GM19455 (cell line): ENCODE measurements around the gene NAGS.
"Not testable (repeated sequence)": the region's sequence is repeated elsewhere in the genome, so short reads cannot be mapped to it uniquely, and the experiment has no call there.

ENCODE experiments used
- ATAC-seq: cut with Tn5 transposase; IDR thresholded peaks from one replicate; pipeline ENCODE4 v1.9.1; 2021; ENCODE audit not compliant: unreplicated experiment

Gene NAGS

GRCh38 chr17:44004077-44004760, at the start of gene NAGS:
TSS of gene NAGS (plus strand) at chr17:44004622. CDS start at chr17:44004664, 42 bp downstream.
- ATAC-seq: no peak

- no peak for ATAC-seq
Observed at GRCh38 chr17:43956222-43956621, 48.2 kb upstream of the NAGS start.

GRCh38 chr17:43958748-43959352, 45.6 kb upstream of the NAGS start:
- no peak for ATAC-seq

GRCh38 chr17:43961292-43961691, 43.1 kb upstream of the NAGS start:
- not testable (repeated sequence) for ATAC-seq

GRCh38 chr17:43961954-43962353, 42.5 kb upstream of the NAGS start:
- ATAC-seq: no peak

DNA sequence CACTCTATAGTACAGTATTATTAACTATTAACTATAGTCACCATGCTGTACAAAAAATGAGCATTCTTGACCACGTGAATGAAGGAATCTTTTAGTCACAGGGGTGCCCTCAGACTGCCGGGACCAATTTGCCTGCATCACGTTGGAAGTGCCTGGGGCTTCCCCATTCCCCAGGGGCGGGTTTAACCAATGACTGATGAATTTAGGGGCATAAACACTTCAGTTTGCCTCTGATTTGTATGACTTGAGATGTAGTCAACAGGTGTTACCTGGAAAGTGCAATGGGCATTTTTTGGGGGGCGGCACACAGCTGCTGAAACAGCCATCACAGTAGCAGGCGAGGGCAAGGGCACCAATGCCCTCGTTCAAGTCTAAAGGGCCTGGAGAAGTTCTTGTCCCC, 41.9 kb upstream of the NAGS start:
- no peak for ATAC-seq

- ATAC-seq: no peak
Observed at GRCh38 chr17:43966276-43966675, 38.1 kb upstream of the NAGS start.

GRCh38 chr17:43967251-43967875, 37.1 kb upstream of the NAGS start:
- no peak for ATAC-seq

- no peak for ATAC-seq
Observed at GRCh38 chr17:43970366-43970765, 34.1 kb upstream of the NAGS start.

DNA sequence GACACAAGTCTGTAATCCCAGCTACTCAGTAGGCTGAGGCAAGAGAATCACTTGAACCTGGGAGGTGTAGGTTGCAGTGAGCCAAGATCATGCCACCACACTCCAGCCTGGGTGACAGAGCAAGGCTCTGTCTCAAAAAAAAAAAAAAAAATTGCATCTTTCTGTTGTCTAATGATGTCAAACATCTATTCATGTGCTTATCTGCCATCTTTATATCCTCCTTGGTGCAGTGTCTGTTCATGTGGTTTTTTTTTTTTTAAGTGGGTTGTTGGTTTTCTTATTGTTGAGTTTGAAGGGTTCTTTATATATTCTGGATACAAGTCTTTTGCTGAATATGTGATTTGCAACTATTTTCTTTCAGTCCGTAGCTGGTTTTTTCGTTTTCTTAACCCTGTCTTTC, 33.0 kb upstream of the NAGS start:
- ATAC-seq: not testable (repeated sequence)

- ATAC-seq: not testable (repeated sequence)
Observed at GRCh38 chr17:43972444-43973212, 31.8 kb upstream of the NAGS start.

GRCh38 chr17:43974382-43975266, 29.8 kb upstream of the NAGS start:
- ATAC-seq: no peak

DNA sequence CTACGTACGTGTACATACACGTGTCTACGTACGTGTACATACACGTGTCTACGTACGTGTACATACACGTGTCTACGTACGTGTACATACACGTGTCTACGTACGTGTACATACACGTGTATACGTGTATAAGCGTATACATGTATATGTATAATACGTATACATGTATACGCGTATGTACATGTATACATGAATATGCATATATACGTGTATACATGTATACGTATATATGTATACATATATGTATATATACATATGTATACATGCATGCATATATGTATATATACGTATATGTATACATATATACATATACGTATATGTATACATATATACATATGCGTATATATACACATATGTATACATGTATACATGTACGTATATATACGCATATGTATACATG, 28.5 kb upstream of the NAGS start:
- no peak for ATAC-seq

DNA sequence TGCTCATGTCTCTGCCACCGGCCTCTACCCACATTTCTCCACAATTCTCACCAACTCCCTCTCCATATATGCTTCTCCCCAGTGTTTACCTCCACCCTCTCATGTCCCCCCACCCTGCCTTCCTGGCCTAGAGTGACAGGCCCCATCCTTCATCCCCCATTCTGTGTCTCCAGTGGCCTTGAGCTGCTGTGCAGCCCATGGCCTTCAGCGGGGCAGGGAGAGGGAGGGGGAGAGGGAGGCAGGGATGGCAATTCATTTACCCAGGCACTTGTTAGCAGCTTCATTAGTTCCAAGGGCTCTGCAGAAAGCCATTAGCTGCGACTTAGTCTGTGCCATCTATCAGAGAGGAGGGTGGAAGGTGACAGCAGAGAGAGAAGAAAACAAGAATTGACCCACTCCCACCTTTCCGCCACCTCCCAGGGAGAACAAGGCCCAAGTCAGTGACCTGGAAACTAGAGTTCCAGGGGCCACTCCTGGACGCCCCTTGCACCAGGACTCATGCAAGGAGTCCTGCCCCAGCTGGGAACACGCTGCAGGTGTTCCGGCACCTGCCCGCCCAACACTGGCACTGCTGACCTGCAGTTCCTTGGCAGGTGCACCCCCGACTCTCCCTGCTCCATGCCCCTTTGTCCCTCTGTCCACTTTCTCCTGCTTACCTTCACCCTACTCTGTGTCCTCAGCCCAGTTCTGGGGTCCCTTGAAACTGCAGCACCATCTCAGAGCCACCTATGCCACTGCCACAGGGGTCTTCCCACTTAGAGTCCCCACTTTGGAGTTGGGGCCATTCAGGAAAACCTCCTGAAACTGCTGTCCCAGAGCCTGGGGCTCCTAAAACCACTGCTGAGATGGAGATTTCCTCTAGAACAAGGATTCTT, 27.2 kb upstream of the NAGS start:
- no peak for ATAC-seq

- no peak for ATAC-seq
Observed at GRCh38 chr17:43978078-43978477, 26.3 kb upstream of the NAGS start.

DNA sequence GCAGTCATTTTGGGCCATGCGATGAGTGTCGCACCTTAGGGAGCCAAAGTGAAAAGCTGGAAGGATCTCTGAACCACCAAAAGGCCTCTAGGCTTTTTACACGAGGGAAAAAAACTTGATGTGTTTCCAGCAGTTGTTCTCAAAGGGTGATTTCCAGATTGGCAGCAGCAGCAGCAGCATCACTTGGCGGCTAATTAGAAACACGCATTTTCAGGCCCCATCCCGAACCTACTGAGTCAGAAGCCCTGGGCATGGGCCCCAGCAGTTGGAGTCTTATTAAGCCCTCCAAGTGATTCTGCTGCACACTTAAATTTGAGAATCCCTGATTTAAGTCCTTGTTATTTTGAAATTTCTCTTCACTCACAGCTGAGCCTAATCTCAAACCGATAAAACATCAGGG, 25.4 kb upstream of the NAGS start:
- ATAC-seq: no peak

GRCh38 chr17:43979671-43980070, 24.8 kb upstream of the NAGS start:
- no peak for ATAC-seq

DNA sequence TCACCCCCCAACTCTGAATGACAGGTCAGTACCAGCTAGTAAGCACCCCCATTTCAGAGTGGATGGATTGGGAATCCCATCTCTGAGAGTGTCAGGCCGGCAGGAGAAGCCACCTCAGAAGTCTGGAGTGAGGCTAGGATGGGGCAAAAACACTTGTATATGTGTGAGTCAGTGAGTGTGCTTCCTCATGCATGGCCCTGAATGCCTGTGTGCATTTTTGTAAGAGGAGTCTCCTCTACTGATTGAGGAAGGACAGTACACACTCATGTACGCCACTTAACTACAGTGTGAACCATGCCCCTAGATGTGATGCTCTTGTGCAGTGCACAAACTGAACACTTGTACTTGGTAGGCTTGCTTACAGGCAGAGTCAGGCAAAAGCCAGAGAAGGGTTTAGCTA, 22.3 kb upstream of the NAGS start:
- no peak for ATAC-seq

GRCh38 chr17:43983196-43983514, 21.3 kb upstream of the NAGS start:
- ATAC-seq: no peak
